Gastrocnemius medialis (tissue), 4 donors: Measurements from ENCODE around the gene PKLR.

Source experiments
- POLR2A ChIP-seq, 2 donors: fragments of 450-650 bp; IDR thresholded peaks; one replicate each; pipeline ENCODE4 v1.6.1; 2017; ENCODE audit warnings: antibody characterized with exemption in 2 of 2, mild to moderate bottlenecking in 2 of 2, moderate library complexity in 2 of 2
- TF ChIP-seq, protein P1 (sequence below), 5 experiments: fragments of 450-650 bp in 3 of 5; fragments of 200-600 bp in 2 of 5; sonication (generic) in 2 of 5; IDR thresholded peaks in 4 of 5; conservative IDR thresholded peaks in 1 of 5; 1 replicate in 4 of 5; 2 replicates in 1 of 5; pipeline ENCODE4 v1.5.1; 2016 to 2019; ENCODE audit warnings: antibody characterized with exemption in 5 of 5, mild to moderate bottlenecking in 3 of 5, moderate library complexity in 3 of 5

DNA sequence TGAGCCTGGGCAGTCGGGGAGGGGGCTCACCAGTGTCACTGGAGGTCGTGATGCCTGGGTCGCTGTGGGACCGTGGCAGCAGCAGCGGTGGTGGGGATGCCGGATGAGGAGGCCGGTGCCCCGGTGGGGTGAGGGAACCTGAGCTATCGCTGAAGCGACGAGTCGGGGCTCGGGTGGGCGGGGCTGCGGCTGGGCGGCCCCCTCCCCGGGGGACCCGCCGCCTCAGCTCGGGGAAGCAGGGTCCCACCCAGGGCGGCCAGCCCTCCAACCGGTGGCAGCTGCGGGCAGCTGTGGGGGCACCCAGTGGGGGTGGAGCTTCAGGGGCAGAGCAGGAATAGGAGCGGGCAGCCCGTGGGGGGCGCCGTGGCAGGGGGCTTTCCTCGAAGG, 51.0 kb downstream of the PKLR start:
- TF ChIP-seq, protein P1, sequence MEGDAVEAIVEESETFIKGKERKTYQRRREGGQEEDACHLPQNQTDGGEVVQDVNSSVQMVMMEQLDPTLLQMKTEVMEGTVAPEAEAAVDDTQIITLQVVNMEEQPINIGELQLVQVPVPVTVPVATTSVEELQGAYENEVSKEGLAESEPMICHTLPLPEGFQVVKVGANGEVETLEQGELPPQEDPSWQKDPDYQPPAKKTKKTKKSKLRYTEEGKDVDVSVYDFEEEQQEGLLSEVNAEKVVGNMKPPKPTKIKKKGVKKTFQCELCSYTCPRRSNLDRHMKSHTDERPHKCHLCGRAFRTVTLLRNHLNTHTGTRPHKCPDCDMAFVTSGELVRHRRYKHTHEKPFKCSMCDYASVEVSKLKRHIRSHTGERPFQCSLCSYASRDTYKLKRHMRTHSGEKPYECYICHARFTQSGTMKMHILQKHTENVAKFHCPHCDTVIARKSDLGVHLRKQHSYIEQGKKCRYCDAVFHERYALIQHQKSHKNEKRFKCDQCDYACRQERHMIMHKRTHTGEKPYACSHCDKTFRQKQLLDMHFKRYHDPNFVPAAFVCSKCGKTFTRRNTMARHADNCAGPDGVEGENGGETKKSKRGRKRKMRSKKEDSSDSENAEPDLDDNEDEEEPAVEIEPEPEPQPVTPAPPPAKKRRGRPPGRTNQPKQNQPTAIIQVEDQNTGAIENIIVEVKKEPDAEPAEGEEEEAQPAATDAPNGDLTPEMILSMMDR (IDR thresholded peaks at IDR 0.05 in 4 of 5, conservative IDR thresholded peaks at IDR 0.05 in 1 of 5): no peak
- no peak for TF ChIP-seq POLR2A (IDR thresholded peaks at IDR 0.05)
